A549 (cell line): Measurements from ENCODE around the gene AGAP3. TPM values are rescaled to one million over a fixed set of nuclear protein-coding genes. Genes with fewer than 3 reads are reported as not detected.

ENCODE experiments used
- ATAC-seq, 2 experiments: fragments of 200-7000 bp in 1 of 2; fragments of >200 bp in 1 of 2; cut with Nextera tagmentation in 1 of 2; cut with Tn5 transposase in 1 of 2; 3 replicates each; pipeline versions ENCODE4 v1.8.0 to v1.9.1; 2018 to 2020; ENCODE audit warnings: mild to moderate bottlenecking in 1 of 2, moderate library complexity in 1 of 2
- CTCF ChIA-PET: fragments of 300-600 bp; sonication (Branson Sonifier 250); formaldehyde crosslinking; extraction: SDS; loops from one replicate; lab custom pipeline; 2021; ENCODE audit warnings: antibody characterized with exemption, inconsistent platforms; lab: Yijun Ruan, JAX
- POLR2A ChIA-PET: fragments of 350-600 bp; formaldehyde crosslinking; extraction: SDS; loops from one replicate; lab custom pipeline; 2021; ENCODE audit warnings: antibody characterized with exemption, inconsistent platforms; lab: Yijun Ruan, JAX
- DNase-seq, 2 experiments: peaks; one replicate each; pipeline versions ENCODE4 v3.0.0 to v3.0.0-alpha.2; 2011 to 2016; ENCODE audit warnings: low read depth in 1 of 2, low spot score in 1 of 2
- FAIRE-seq: peaks from 2 replicates; lab custom pipeline; 2011; peaks lifted over from hg19 to GRCh38; lab: Jason Lieb, UNC
- H3K27ac ChIP-seq, 2 experiments: fragments of >200 bp; sonication (Bioruptor Twin); formaldehyde crosslinking; 3 replicates each; pipeline ENCODE4 v1.5.1; 2016 to 2017
- H3K4me1 ChIP-seq: fragments of >200 bp; sonication (Bioruptor Twin); formaldehyde crosslinking; 3 replicates; pipeline ENCODE4 v1.6.1; 2016
- H3K4me2 ChIP-seq: fragments of >200 bp; sonication (Bioruptor Twin); formaldehyde crosslinking; 3 replicates; pipeline ENCODE4 v1.6.1; 2016
- H3K4me3 ChIP-seq: fragments of >200 bp; sonication (Bioruptor Twin); formaldehyde crosslinking; 3 replicates; pipeline ENCODE4 v1.5.1; 2016
- H3K9me3 ChIP-seq: fragments of >200 bp; sonication (Bioruptor Twin); formaldehyde crosslinking; 3 replicates; pipeline ENCODE4 v1.6.1; 2016
- ATOH8 ChIP-seq: fragments of 250-450 bp; sonication (Bioruptor Pico); IDR thresholded peaks from 2 replicates; pipeline ENCODE4 v1.5.0; 2020; ENCODE audit warnings: low read depth, mild to moderate bottlenecking, moderate library complexity
- BHLHE40 ChIP-seq: IDR thresholded peaks from 2 replicates; pipeline ENCODE4 v1.6.1; 2012; ENCODE audit warnings: low read depth, low read length, inconsistent platforms
- CBX2 ChIP-seq: fragments of 200-600 bp; sonication (generic); IDR thresholded peaks from 2 replicates; pipeline ENCODE4 v1.6.1; 2016; ENCODE audit warnings: low read depth, mild to moderate bottlenecking, borderline replicate concordance
- CEBPB ChIP-seq, 2 experiments: fragments of >200 bp in 1 of 2; sonication (Bioruptor Twin) in 1 of 2; formaldehyde crosslinking in 1 of 2; IDR thresholded peaks; 2 replicates each; pipeline ENCODE4 v1.6.1; 2012 to 2016
- EHF ChIP-seq: fragments of 250-450 bp; sonication (Bioruptor Pico); IDR thresholded peaks from 2 replicates; pipeline ENCODE4 v1.5.0; 2020; ENCODE audit warnings: mild to moderate bottlenecking
- EHMT2 ChIP-seq: fragments of 200-600 bp; sonication (generic); IDR thresholded peaks from 2 replicates; pipeline ENCODE4 v1.6.1; 2016; ENCODE audit warnings: antibody characterized with exemption, low read depth, mild to moderate bottlenecking, moderate library complexity
- ESRRA ChIP-seq: fragments of 150-350 bp; IDR thresholded peaks from 2 replicates; pipeline ENCODE4 v1.6.1; 2014; ENCODE audit warnings: mild to moderate bottlenecking, low read length, borderline replicate concordance
- FOXS1 ChIP-seq: fragments of 250-450 bp; sonication (Bioruptor Pico); IDR thresholded peaks from 2 replicates; pipeline ENCODE4 v1.5.0; 2020; ENCODE audit warnings: mild to moderate bottlenecking, moderate library complexity
- GATA3 ChIP-seq: IDR thresholded peaks from 2 replicates; pipeline ENCODE4 v1.6.1; 2012; ENCODE audit warnings: borderline replicate concordance
- HDAC2 ChIP-seq: fragments of 200-600 bp; sonication (generic); IDR thresholded peaks from 2 replicates; pipeline ENCODE4 v1.6.1; 2016
- HES2 ChIP-seq: fragments of >200 bp; sonication (Bioruptor Twin); formaldehyde crosslinking; IDR thresholded peaks from 2 replicates; pipeline ENCODE4 v1.6.1; 2016
- HEYL ChIP-seq: fragments of 250-450 bp; sonication (Bioruptor Pico); IDR thresholded peaks from 2 replicates; pipeline ENCODE4 v1.8.0; 2021; ENCODE audit warnings: mild to moderate bottlenecking, moderate library complexity
- HOXA7 ChIP-seq: fragments of 250-450 bp; sonication (Bioruptor Pico); IDR thresholded peaks from 2 replicates; pipeline ENCODE4 v1.5.0; 2020; ENCODE audit warnings: mild to moderate bottlenecking, moderate library complexity
- HOXB13 ChIP-seq: fragments of 250-450 bp; sonication (Bioruptor Pico); IDR thresholded peaks from 2 replicates; pipeline ENCODE4 v1.5.0; 2020; ENCODE audit warnings: low read depth, mild to moderate bottlenecking, moderate library complexity
- JUN ChIP-seq, 2 experiments: fragments of >200 bp; sonication (Bioruptor Twin); formaldehyde crosslinking; IDR thresholded peaks; 2 replicates in 1 of 2; 3 replicates in 1 of 2; pipeline ENCODE4 v1.6.1; 2016 to 2017
- KDM1A ChIP-seq: fragments of 200-600 bp; sonication (generic); IDR thresholded peaks from 2 replicates; pipeline ENCODE4 v1.6.1; 2016; ENCODE audit warnings: low read depth, mild to moderate bottlenecking
- KDM5A ChIP-seq: fragments of 200-600 bp; sonication (generic); IDR thresholded peaks from 2 replicates; pipeline ENCODE4 v1.6.1; 2016; ENCODE audit warnings: antibody characterized with exemption, mild to moderate bottlenecking
- MAFK ChIP-seq: fragments of 450-650 bp; IDR thresholded peaks from 2 replicates; pipeline ENCODE4 v1.6.1; 2014; ENCODE audit not compliant: partially characterized antibody
- NFE2L2 ChIP-seq: fragments of 150-350 bp; conservative IDR thresholded peaks from 2 replicates; pipeline ENCODE4 v1.6.1; 2014; ENCODE audit warnings: low read length
- NR3C1 ChIP-seq: fragments of >200 bp; sonication (Bioruptor Twin); formaldehyde crosslinking; IDR thresholded peaks from 3 replicates; pipeline ENCODE4 v1.6.1; 2017
- PHF8 ChIP-seq: fragments of 200-600 bp; sonication (generic); IDR thresholded peaks from 2 replicates; pipeline ENCODE4 v1.6.1; 2016; ENCODE audit warnings: low read depth, mild to moderate bottlenecking, antibody characterized with exemption, moderate library complexity, borderline replicate concordance
- POLR2A ChIP-seq: IDR thresholded peaks from 2 replicates; pipeline ENCODE4 v1.6.1; 2012; ENCODE audit warnings: mild to moderate bottlenecking, low read length
- RAD21 ChIP-seq, 2 experiments: fragments of >200 bp in 1 of 2; sonication (Bioruptor Twin) in 1 of 2; formaldehyde crosslinking in 1 of 2; IDR thresholded peaks in 1 of 2; conservative IDR thresholded peaks in 1 of 2; 2 replicates in 1 of 2; 3 replicates in 1 of 2; pipeline ENCODE4 v1.6.1; 2012 to 2018; ENCODE audit warnings: inconsistent platforms in 1 of 2
- RARB ChIP-seq: fragments of 250-450 bp; sonication (Bioruptor Pico); IDR thresholded peaks from 2 replicates; pipeline ENCODE4 v1.8.0; 2021; ENCODE audit warnings: mild to moderate bottlenecking, moderate library complexity
- RCOR1 ChIP-seq: fragments of 150-350 bp; IDR thresholded peaks from 2 replicates; pipeline ENCODE4 v1.6.1; 2014; ENCODE audit warnings: antibody characterized with exemption, low read length, low read depth
- RFX5 ChIP-seq: fragments of 450-650 bp; IDR thresholded peaks from 2 replicates; pipeline ENCODE4 v1.7.1; 2014; ENCODE audit warnings: antibody characterized with exemption, mild to moderate bottlenecking, moderate library complexity
- SMC3 ChIP-seq: fragments of >200 bp; sonication (Bioruptor Twin); formaldehyde crosslinking; IDR thresholded peaks from 3 replicates; pipeline ENCODE4 v1.6.1; 2018; ENCODE audit warnings: inconsistent platforms
- SREBF2 ChIP-seq: fragments of 450-650 bp; IDR thresholded peaks from 2 replicates; pipeline ENCODE4 v1.6.1; 2014; ENCODE audit warnings: mild to moderate bottlenecking, moderate library complexity
- TFCP2L1 ChIP-seq: fragments of 250-450 bp; sonication (Bioruptor Pico); IDR thresholded peaks from 2 replicates; pipeline ENCODE4 v1.5.0; 2021; ENCODE audit warnings: mild to moderate bottlenecking
- ZNF302 ChIP-seq: fragments of 250-450 bp; sonication (Bioruptor Pico); IDR thresholded peaks from 2 replicates; pipeline ENCODE4 v1.9.0; 2021; ENCODE audit warnings: inconsistent platforms, mild to moderate bottlenecking, moderate library complexity
- ZSCAN20 ChIP-seq: fragments of 250-450 bp; sonication (Bioruptor Pico); IDR thresholded peaks from 2 replicates; pipeline ENCODE4 v1.8.0; 2022; ENCODE audit warnings: mild to moderate bottlenecking, moderate library complexity
- WGBS: methylation state at CpG from one replicate; pipeline ENCODE4 v1.1.6; 2017; ENCODE audit errors: missing lambda C conversion rate; 5-methylcytosine and 5-hydroxymethylcytosine counted together
- polyA plus RNA-seq, 4 experiments: library from polyadenylated mRNA; depleted of rRNA in 3 of 4; stranded (reverse); fragments of >200 nt; fragmentation: RNase III in 1 of 4; extraction: RNeasy Plus Mini Kit Qiagen cat#74134 plus additional on column Dnase treatment in 1 of 4; gene quantifications; 2 replicates in 3 of 4; 3 replicates in 1 of 4; pipeline ENCODE4 v1.2.3, GENCODE V29; 2011 to 2017
- TF ChIP-seq, protein P1 (sequence below): IDR thresholded peaks from 2 replicates; pipeline ENCODE4 v1.6.1; 2012
- TF ChIP-seq, protein P2 (sequence below): fragments of >200 bp; sonication (Bioruptor Twin); formaldehyde crosslinking; IDR thresholded peaks from 3 replicates; pipeline ENCODE4 v1.6.1; 2016

The AGAP3 gene
- polyA plus RNA-seq, 2 of the 4 experiments (the other 2 are of a cell fraction), result 33.8 to 45.9 TPM

DNA sequence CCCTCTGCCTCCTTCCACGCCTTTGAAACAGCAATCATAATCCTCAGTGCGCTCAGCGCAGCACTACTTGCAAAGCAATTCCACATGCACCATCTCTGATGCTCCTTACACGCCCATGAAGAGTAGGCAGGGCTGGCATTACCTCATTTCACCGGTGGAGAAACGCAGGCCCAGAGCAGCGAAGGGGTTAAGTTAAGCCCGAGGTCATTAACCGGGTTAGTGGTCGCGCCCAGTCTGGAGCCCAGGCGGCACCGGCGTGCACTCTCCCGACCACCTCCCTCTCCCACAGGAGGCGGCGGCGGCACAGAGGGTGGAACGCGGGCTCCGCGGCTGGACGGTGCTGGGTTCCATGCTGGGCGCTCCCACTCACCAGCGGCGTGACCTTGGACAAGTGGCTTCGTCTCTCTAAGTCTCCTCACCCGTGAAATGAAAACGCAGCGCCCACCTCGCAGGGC, 6.2 kb upstream of the AGAP3 start:
- CTCF ChIA-PET, result interaction anchor here (1.8 to 27.1 kb wide), 2 partner anchors 19 to 27 kb away, joined by 7 to 412 read pairs; no protein-coding TSS in a partner anchor

DNA sequence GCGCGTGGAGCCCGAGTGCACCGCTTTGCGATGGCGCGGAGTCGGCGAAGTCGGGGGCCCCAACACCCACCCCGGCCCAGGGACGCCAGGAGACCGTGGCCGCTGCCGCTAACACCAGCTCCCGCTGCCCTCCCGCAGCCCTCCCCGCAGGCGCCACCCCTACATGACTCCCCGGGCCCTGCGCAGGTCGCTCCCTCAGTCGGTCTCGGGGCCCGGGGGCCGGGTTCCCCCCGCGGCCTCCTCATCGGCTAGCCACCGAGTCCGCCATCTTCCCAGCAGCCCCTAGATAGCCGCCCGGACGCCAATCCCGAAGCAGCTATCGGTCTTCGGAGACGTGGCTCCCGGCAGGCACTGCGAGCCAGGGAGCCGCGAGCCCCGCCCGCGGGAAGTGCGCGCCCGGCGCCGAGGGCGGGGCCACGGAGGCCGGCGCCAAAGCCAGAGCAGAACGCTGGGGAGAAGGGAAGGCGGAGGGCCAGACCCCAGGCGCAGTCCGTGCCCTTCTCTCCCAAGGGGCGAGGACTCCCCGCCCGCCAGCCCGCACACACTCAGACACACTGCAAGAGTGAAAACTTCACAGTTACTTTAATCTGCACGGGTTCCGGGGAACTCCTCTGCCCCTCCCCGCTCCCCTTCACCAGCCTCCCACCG, 5.6 kb upstream of the AGAP3 start, which contains the start of gene FASTK:
Gene FASTK, minus strand, starts transcription at position 288 of the 648 bp plus-strand sequence. Its CDS starts 43 bp downstream, at position 245.
- DNase-seq (peak; percentile 89 to 92), FAIRE-seq (no peak), ATAC-seq (peak; percentile 51 to 82)
- Histone ChIP-seq H3K27ac (peak within 1 kb of the TSS; percentile 98), H3K4me1 (peaks cover 61% of the 10 kb centered on the region), H3K4me2 (peak within 1 kb of the TSS; percentile 95), H3K4me3 (peak within 1 kb of the TSS; percentile 93), H3K9me3 (no peaks in the 10 kb centered on the region)
- POLR2A ChIA-PET, result interaction anchor here (0.6 to 1.4 kb wide), 7 partner anchors 13 to 42 kb away, joined by 3 to 14 read pairs (median 4); partner anchors contain the start of gene CDK5
- 2% methylated on average over 37 of the region's 66 CpGs for WGBS
- CTCF ChIA-PET, result interaction anchor here (1.1 to 27.1 kb wide), 4 partner anchors 13 to 46 kb away, joined by 3 to 412 read pairs (median 14); no protein-coding TSS in a partner anchor
- TF ChIP-seq NFE2L2 (no peak), ZSCAN20 (CRISPR knock-in tag) (no peak), KDM5A (peak; percentile 81; the same call in 1 of the 2 replicates), SREBF2 (no peak), ESRRA (no peak), HOXA7 (CRISPR knock-in tag) (no peak), PHF8 (peak; percentile 80), CEBPB (IDR thresholded peaks at IDR 0.05) (no peak), SMC3 (no peak), MAFK (no peak), HEYL (CRISPR knock-in tag) (no peak), RFX5 (no peak), POLR2A (peak; percentile 82), RAD21 (conservative IDR thresholded peaks at IDR 0.05 in 1 of 2, IDR thresholded peaks at IDR 0.05 in 1 of 2) (no peak), BHLHE40 (no peak), ATOH8 (no peak), HOXB13 (CRISPR knock-in tag) (no peak), HES2 (no peak), FOXS1 (CRISPR knock-in tag) (no peak), RARB (CRISPR knock-in tag) (no peak), GATA3 (0 out of 2 replicates have a peak, but pooled peaks have one; percentile 2), CBX2 (no peak), ZNF302 (CRISPR knock-in tag) (no peak), EHF (CRISPR knock-in tag) (no peak), KDM1A (no peak), JUN (IDR thresholded peaks at IDR 0.05) (peak; percentile 74 to 91; a peak in 4 of 5 replicates), NR3C1 (no peak)
- TF ChIP-seq, protein P1, sequence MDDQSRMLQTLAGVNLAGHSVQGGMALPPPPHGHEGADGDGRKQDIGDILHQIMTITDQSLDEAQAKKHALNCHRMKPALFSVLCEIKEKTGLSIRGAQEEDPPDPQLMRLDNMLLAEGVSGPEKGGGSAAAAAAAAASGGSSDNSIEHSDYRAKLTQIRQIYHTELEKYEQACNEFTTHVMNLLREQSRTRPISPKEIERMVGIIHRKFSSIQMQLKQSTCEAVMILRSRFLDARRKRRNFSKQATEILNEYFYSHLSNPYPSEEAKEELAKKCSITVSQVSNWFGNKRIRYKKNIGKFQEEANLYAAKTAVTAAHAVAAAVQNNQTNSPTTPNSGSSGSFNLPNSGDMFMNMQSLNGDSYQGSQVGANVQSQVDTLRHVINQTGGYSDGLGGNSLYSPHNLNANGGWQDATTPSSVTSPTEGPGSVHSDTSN, result peak; percentile 37; the same call in 1 of the 2 replicates
- TF ChIP-seq, protein P2, sequence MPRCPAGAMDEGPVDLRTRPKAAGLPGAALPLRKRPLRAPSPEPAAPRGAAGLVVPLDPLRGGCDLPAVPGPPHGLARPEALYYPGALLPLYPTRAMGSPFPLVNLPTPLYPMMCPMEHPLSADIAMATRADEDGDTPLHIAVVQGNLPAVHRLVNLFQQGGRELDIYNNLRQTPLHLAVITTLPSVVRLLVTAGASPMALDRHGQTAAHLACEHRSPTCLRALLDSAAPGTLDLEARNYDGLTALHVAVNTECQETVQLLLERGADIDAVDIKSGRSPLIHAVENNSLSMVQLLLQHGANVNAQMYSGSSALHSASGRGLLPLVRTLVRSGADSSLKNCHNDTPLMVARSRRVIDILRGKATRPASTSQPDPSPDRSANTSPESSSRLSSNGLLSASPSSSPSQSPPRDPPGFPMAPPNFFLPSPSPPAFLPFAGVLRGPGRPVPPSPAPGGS, result peak; percentile 80

More for the DNA sequence above, 6.2 kb upstream of the AGAP3 start:
- H3K4me2 ChIP-seq, result peak overlapping the region; percentile 95
- peak overlapping the region; percentile 93 for H3K4me3 ChIP-seq
- H3K27ac ChIP-seq, result peak overlapping the region; percentile 98
- no peak for TF ChIP-seq RCOR1
- TF ChIP-seq EHF (CRISPR knock-in tag), result no peak
- TF ChIP-seq GATA3, result 0 out of 2 replicates have a peak, but pooled peaks have one; percentile 3
- TF ChIP-seq HDAC2, result no peak
- no peak for TF ChIP-seq CBX2
- TF ChIP-seq EHMT2, result no peak
- 0 out of 2 replicates have a peak, but pooled peaks have one; percentile 23 for TF ChIP-seq TFCP2L1
- TF ChIP-seq, all 56 proteins: peak for 2
- 1% methylated on average over 24 of the region's 31 CpGs for WGBS
- POLR2A ChIA-PET, result interaction anchor here (1.0 to 1.4 kb wide), 5 partner anchors 14 to 41 kb away, joined by 3 to 14 read pairs (median 4); no protein-coding TSS in a partner anchor
- no peak for FAIRE-seq
- DNase-seq, result peak in 1 of 2 experiments; percentile 45
- ATAC-seq, result peak; percentile 1 to 11; a peak in 3 of 6 replicates
- peaks cover 56% of the 10 kb centered on the region for H3K4me1 ChIP-seq
- H3K9me3 ChIP-seq, result no peaks in the 10 kb centered on the region
